ENCODE measurements around the gene DRG2. TPM values are rescaled to one million over a fixed set of nuclear protein-coding genes. Genes with fewer than 3 reads are reported as not detected.

DRG2 gene
- total RNA-seq, 1 donor from 2014 or later = 20.4 TPM

DNA sequence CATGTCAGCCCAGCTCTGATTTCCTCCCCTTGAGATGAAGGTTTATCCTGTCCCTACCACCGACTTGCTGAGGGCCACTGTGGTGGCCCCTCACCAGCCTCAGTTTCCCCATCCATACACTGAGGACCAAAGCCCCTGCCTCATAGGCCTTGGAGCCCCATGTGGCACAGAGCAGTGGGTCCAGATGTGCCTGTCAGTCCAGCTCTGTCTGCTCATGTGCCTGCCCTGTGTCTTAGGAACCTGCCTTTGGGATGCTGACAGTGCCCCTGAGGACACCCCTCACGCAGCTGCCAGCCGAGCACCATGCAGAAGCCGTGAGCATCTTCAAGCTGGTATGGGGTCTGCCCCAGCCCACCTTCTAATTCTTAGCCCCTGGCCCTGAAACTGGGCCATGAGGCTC is 56.5 kb downstream of the DRG2 start:
- no peak for DNase-seq

- DNase-seq = no peak
Observed at GRCh38 chr17:18144855-18145254, 57.1 kb downstream of the DRG2 start.

DNA sequence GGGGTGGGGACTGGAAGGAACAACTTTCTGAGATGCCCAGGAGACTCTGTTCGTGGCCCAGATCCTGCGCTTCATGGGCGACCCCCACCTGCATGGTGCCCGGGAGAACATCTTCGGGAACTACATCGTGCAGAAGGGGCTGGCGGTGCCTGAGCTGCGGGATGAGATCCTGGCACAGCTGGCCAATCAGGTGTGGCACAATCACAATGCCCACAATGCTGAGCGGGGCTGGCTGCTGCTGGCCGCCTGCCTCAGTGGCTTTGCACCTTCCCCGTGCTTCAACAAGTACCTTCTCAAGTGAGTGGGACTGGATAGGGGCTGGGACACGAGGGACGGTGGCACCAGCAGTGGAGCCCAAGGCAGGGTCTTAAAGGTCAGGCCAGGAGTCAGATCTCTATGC is 58.1 kb downstream of the DRG2 start:
- DNase-seq = no peak

DNA sequence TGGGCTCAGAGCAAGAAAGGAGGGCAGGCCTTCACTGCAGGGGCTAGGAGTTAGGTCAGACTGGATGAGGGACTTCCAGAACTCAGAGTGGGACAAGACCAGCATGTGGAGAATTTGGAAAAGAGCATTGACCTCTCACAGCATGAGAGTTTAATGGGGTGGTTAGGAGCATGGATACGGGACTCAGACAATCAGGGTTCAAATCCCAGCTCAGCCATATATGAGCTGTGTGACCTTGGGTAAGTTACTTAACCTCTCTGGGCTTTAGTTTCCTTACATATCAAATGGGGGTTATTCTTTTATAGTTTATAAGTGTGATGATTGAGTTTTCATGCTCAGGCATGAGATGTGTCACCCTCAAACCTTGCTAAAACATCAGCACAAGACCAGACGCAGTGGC is 58.5 kb downstream of the DRG2 start:
- DNase-seq = no peak

DNA sequence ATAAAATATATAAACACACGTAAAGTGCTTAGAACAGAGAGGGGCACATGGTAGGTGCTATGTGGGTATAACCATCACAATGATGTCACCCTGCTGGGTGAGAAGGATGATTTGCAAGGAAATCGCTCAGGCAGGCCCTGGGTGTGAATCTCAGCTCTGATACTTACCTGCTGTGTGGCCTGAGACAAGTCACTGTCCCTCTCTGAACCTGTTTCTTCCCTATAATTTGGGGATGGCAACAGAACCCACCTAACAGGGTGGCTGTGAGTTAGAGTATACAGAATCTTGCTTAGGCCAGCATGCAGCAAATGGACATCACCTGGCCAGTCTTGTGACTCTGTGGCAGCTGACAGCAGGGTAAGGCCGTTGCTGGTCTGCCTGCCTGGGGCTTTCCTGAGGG is 59.2 kb downstream of the DRG2 start:
- DNase-seq = no peak

DNA sequence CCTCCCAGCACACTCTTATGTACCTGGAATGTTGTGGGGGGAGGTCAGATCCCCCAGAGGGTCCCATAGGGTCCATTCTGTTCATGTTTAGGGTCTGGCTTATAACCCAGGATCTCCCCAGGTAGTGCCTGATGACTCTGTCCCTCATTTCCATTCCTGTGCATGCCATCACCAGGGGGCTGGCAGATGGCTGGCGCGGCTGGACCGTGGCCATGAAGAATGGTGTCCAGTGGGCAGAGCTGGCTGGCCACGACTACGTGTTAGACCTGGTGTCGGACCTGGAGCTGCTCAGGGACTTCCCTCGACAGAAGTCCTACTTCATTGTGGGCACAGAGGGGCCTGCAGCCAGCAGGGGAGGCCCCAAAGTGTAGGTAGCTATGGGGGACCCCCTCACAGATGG is 60.8 kb downstream of the DRG2 start:
- DNase-seq = no peak

GRCh38 chr17:18151290-18151689 is 63.5 kb downstream of the DRG2 start:
- no peak for DNase-seq

- no peak for DNase-seq
Observed at GRCh38 chr17:18155179-18155578, 67.4 kb downstream of the DRG2 start.

GRCh38 chr17:18156171-18156975 is 68.6 kb downstream of the DRG2 start:
- no peak for DNase-seq

DNA sequence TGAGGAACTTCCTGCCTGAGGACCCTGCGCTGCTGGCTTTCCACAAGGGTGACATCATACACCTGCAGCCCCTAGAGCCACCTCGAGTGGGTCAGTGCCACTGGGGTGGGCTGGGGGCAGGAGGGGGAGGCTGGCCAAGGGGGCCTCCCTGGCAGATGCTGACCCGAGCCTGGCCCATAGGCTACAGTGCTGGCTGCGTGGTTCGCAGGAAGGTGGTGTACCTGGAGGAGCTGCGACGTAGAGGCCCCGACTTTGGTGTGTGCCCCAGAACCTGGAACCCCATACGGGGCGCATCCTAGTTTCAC is 69.2 kb downstream of the DRG2 start:
- no peak for DNase-seq

Other genes with a start within 250 kb of the DRG2 start
- gene TOM1L2, start 115.5 kb upstream of the DRG2 start, total RNA-seq = 27.1 TPM
- gene DRC3, start 115.1 kb upstream of the DRG2 start, total RNA-seq = 3.1 TPM
- 13.3 TPM for gene ATPAF2, start 48.8 kb upstream of the DRG2 start, total RNA-seq
- gene GID4, start 48.5 kb upstream of the DRG2 start, total RNA-seq = 7.4 TPM
- gene MYO15A, start 20.8 kb downstream of the DRG2 start, total RNA-seq = 0.59 TPM
- 48.7 TPM for gene ALKBH5, start 95.9 kb downstream of the DRG2 start, total RNA-seq
- 17.7 TPM for gene LLGL1, start 137.7 kb downstream of the DRG2 start, total RNA-seq
- 86.3 TPM for gene FLII, start 170.8 kb downstream of the DRG2 start, total RNA-seq
- 9.9 TPM for gene MIEF2, start 172.7 kb downstream of the DRG2 start, total RNA-seq
- 26.2 TPM for gene TOP3A, start 227.0 kb downstream of the DRG2 start, total RNA-seq
- gene SMCR8, start 227.3 kb downstream of the DRG2 start, total RNA-seq = 10.9 TPM